IMR-90 (cell line): ENCODE measurements around the gene DCAF11. TPM values are rescaled to one million over a fixed set of nuclear protein-coding genes. Genes with fewer than 3 reads are reported as not detected.

ENCODE experiments used
- ATAC-seq: fragments of 200-7000 bp; cut with Tn5 transposase; 2 replicates; pipeline ENCODE4 v1.9.1; 2020; ENCODE audit warnings: low read depth, mild to moderate bottlenecking, moderate library complexity
- BruUV-seq: library from RNA; stranded (reverse); fragments of 400-500 nt; replicated peaks from 2 replicates; lab custom pipeline; 2021; lab: Mats Ljungman, UMichigan
- CTCF ChIA-PET: fragments of 300-600 bp; formaldehyde crosslinking; extraction: SDS; loops from one replicate; lab custom pipeline; 2021; ENCODE audit warnings: antibody characterized with exemption; lab: Yijun Ruan, JAX
- POLR2A ChIA-PET: fragments of 300-600 bp; sonication (Branson Sonifier 250); formaldehyde crosslinking; loops from one replicate; lab custom pipeline; 2022; ENCODE audit warnings: antibody characterized with exemption; ENCODE audit not compliant: unreplicated experiment; lab: Charles Lee
- DNase-seq: peaks from one replicate; pipeline ENCODE4 v3.0.0; 2013
- H2AFZ ChIP-seq: replicated peaks from 2 replicates; pipeline ENCODE3; 2013; ENCODE audit warnings: low read length, mild to moderate bottlenecking; ENCODE audit not compliant: poor library complexity
- H2AK5ac ChIP-seq: 2 replicates; pipeline ENCODE4 v1.6.1; 2013; ENCODE audit warnings: low read depth, low read length, inconsistent platforms
- H2AK9ac ChIP-seq: replicated peaks from 2 replicates; pipeline ENCODE3; 2013; ENCODE audit warnings: mild to moderate bottlenecking, low read depth, low read length, moderate library complexity; ENCODE audit not compliant: poor library complexity
- H2BK120ac ChIP-seq: 2 replicates; pipeline ENCODE4 v1.6.1; 2013; ENCODE audit warnings: low read depth, low read length, inconsistent platforms
- H2BK15ac ChIP-seq: 3 replicates; pipeline ENCODE4 v1.6.1; 2013; ENCODE audit warnings: low read depth, low read length, inconsistent platforms
- H2BK20ac ChIP-seq: 2 replicates; pipeline ENCODE4 v1.6.1; 2013; ENCODE audit warnings: low read depth, mild to moderate bottlenecking, inconsistent platforms, low read length, moderate library complexity
- H2BK5ac ChIP-seq: 2 replicates; pipeline ENCODE4 v1.6.1; 2013; ENCODE audit warnings: mild to moderate bottlenecking, low read depth, low read length, inconsistent platforms; ENCODE audit not compliant: poor library complexity, severe bottlenecking
- H3K14ac ChIP-seq: replicated peaks from 2 replicates; pipeline ENCODE4 v1.6.1; 2013; ENCODE audit warnings: low read depth, low read length, inconsistent platforms
- H3K18ac ChIP-seq: 2 replicates; pipeline ENCODE4 v1.6.1; 2013; ENCODE audit warnings: low read depth, low read length, control low read depth
- H3K23ac ChIP-seq: 2 replicates; pipeline ENCODE4 v1.6.1; 2013; ENCODE audit warnings: low read depth, low read length, inconsistent platforms
- H3K27ac ChIP-seq: 2 replicates; pipeline ENCODE4 v1.5.1; 2013; ENCODE audit warnings: mild to moderate bottlenecking, control low read depth, low read length; ENCODE audit not compliant: insufficient read depth
- H3K27me3 ChIP-seq: 2 replicates; pipeline ENCODE4 v1.6.1; 2013; ENCODE audit warnings: low read length; ENCODE audit not compliant: control insufficient read depth, insufficient read depth
- H3K36me3 ChIP-seq: 2 replicates; pipeline ENCODE4 v1.6.1; 2013; ENCODE audit warnings: low read length, mixed read lengths; ENCODE audit not compliant: control insufficient read depth, insufficient read depth
- H3K4ac ChIP-seq: 2 replicates; pipeline ENCODE4 v1.6.1; 2013; ENCODE audit warnings: low read depth, low read length, inconsistent platforms
- H3K4me1 ChIP-seq: 2 replicates; pipeline ENCODE4 v1.6.1; 2013; ENCODE audit warnings: low read length, mixed read lengths; ENCODE audit not compliant: control insufficient read depth, insufficient read depth
- H3K4me2 ChIP-seq: 2 replicates; pipeline ENCODE4 v1.6.1; 2013; ENCODE audit warnings: low read depth, mild to moderate bottlenecking, control low read depth, low read length, moderate library complexity
- H3K4me3 ChIP-seq: 2 replicates; pipeline ENCODE4 v1.5.1; 2013; ENCODE audit warnings: low read depth, mild to moderate bottlenecking, control low read depth, low read length, moderate library complexity; ENCODE audit not compliant: insufficient read depth
- H3K56ac ChIP-seq: 2 replicates; pipeline ENCODE4 v1.6.1; 2013; ENCODE audit warnings: low read length, inconsistent platforms; ENCODE audit not compliant: insufficient read depth; ENCODE audit errors: extremely low read depth
- H3K79me1 ChIP-seq, 2 experiments: 2 replicates each; pipeline ENCODE4 v1.6.1; 2013; ENCODE audit warnings: low read length in 2 of 2, inconsistent platforms in 1 of 2, low read depth in 1 of 2
- H3K9ac ChIP-seq: 2 replicates; pipeline ENCODE4 v1.6.1; 2013; ENCODE audit warnings: low read depth, low read length, control low read depth
- H3K9me1 ChIP-seq: 2 replicates; pipeline ENCODE4 v1.6.1; 2013; ENCODE audit warnings: low read length, inconsistent platforms; ENCODE audit not compliant: insufficient read depth
- H3K9me3 ChIP-seq: 2 replicates; pipeline ENCODE4 v1.6.1; 2013; ENCODE audit warnings: low read length; ENCODE audit not compliant: control insufficient read depth, insufficient read depth
- H4K20me1 ChIP-seq: 2 replicates; pipeline ENCODE4 v1.6.1; 2013; ENCODE audit warnings: low read length, inconsistent platforms; ENCODE audit not compliant: insufficient read depth
- H4K5ac ChIP-seq: 2 replicates; pipeline ENCODE4 v1.6.1; 2013; ENCODE audit warnings: mild to moderate bottlenecking, low read depth, low read length, control low read depth
- H4K8ac ChIP-seq, 2 experiments: 2 replicates each; pipeline ENCODE4 v1.6.1; 2013; ENCODE audit warnings: low read depth in 2 of 2, low read length in 2 of 2, control low read depth in 1 of 2, inconsistent platforms in 1 of 2
- H4K91ac ChIP-seq: 2 replicates; pipeline ENCODE4 v1.6.1; 2013; ENCODE audit warnings: low read depth, low read length, inconsistent platforms; ENCODE audit not compliant: insufficient read depth
- CEBPB ChIP-seq: IDR thresholded peaks from 2 replicates; pipeline ENCODE4 v1.6.1; 2012; ENCODE audit warnings: low read depth, low read length, improper control_type of control experiment
- CHD1 ChIP-seq: IDR thresholded peaks from 2 replicates; pipeline ENCODE4 v1.6.1; 2012; ENCODE audit warnings: low read depth, low read length, improper control_type of control experiment
- MAFK ChIP-seq: IDR thresholded peaks from 2 replicates; pipeline ENCODE4 v1.6.1; 2012; ENCODE audit warnings: low read depth, low read length, improper control_type of control experiment
- MAZ ChIP-seq: IDR thresholded peaks from 2 replicates; pipeline ENCODE4 v1.6.1; 2012; ENCODE audit warnings: low read depth, mild to moderate bottlenecking, low read length, improper control_type of control experiment, moderate library complexity, borderline replicate concordance
- NFE2L2 ChIP-seq: fragments of 150-350 bp; IDR thresholded peaks from 2 replicates; pipeline ENCODE4 v1.6.1; 2016; ENCODE audit warnings: low read depth, mild to moderate bottlenecking, low read length
- POLR2A ChIP-seq: IDR thresholded peaks from 2 replicates; pipeline ENCODE4 v1.6.1; 2012; ENCODE audit warnings: mild to moderate bottlenecking, low read depth, low read length
- RAD21 ChIP-seq: IDR thresholded peaks from 2 replicates; pipeline ENCODE4 v1.6.1; 2012; ENCODE audit warnings: low read length, improper control_type of control experiment
- RCOR1 ChIP-seq: IDR thresholded peaks from 2 replicates; pipeline ENCODE4 v1.6.1; 2012; ENCODE audit warnings: mild to moderate bottlenecking, low read length, improper control_type of control experiment; ENCODE audit not compliant: insufficient replicate concordance
- RFX5 ChIP-seq: IDR thresholded peaks from 2 replicates; pipeline ENCODE4 v1.8.0; 2012; ENCODE audit warnings: low read depth, mild to moderate bottlenecking, low read length, moderate library complexity
- WGBS, 2 experiments: methylation state at CpG; one replicate each; pipeline versions ENCODE4 v1.1.5 to v1.1.7; 2013; ENCODE audit warnings: missing lambda C conversion rate in 2 of 2; ENCODE audit not compliant: insufficient read length in 1 of 2; ENCODE audit errors: extremely low coverage in 2 of 2; 5-methylcytosine and 5-hydroxymethylcytosine counted together
- dilution Hi-C: fragments of 300-500 bp; cut with HindIII; formaldehyde crosslinking; loops from one replicate; pipeline ENCODE4 v1.14.3; 2018; ENCODE audit warnings: low sequenced_read_pairs; ENCODE audit not compliant: unreplicated experiment
- in situ Hi-C: fragments of 300-500 bp; cut with MboI; formaldehyde crosslinking; loops from 3 replicates; pipeline ENCODE4 v1.14.3; 2019; ENCODE audit warnings: low sequenced_read_pairs, inconsistent platforms, mixed read lengths
- intact Hi-C: fragments of 100-400 bp; cut with micrococcal nuclease; formaldehyde crosslinking; loops from 2 replicates; pipeline ENCODE4 v1.10.0; 2022
- polyA plus RNA-seq, 3 experiments: library from polyadenylated mRNA; depleted of rRNA; stranded (reverse); fragments of >200 nt; gene quantifications; 2 replicates each; pipeline ENCODE4 v1.2.3, GENCODE V29; 2012; ENCODE audit warnings: low replicate concordance in 1 of 3
- total RNA-seq: library from RNA; depleted of rRNA; stranded (reverse); fragments of >200 nt; gene quantifications from 2 replicates; pipeline ENCODE4 v1.2.3, GENCODE V29; 2012

The DCAF11 gene
- total and polyA plus RNA-seq, 2 of the 4 experiments (the other 2 are of a cell fraction) = 21.0 to 52.0 TPM

GRCh38 chr14:24141097-24141880 is 26.7 kb downstream of the DCAF11 start, which contains the start of gene EMC9 (continued):
- TF ChIP-seq RCOR1 = no peak
- no peak for TF ChIP-seq CEBPB
- peak; percentile 78 for TF ChIP-seq RFX5
- peak; percentile 84 for TF ChIP-seq POLR2A
- TF ChIP-seq NFE2L2 = no peak
- 0 out of 2 replicates have a peak, but pooled peaks have one; percentile 10 for TF ChIP-seq MAFK

DNA sequence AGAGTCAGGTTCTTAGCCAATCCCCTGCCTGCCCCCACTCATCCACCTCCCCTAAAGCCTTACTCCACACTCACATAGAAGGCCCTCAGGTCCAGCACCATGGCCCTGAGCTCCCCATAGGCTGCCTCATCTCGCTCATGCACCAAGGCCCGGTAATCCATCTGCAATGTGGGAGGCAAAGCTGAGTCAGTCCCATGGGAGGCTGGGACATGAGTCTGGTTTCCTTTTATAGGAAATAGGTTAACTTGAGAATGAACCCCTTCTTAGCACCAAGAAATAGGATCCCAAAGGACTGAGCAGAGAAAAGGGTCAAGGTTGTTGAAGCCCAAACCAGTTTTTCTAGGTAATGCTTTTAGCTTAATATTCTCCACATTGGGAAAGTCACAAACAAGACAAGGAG is 28.9 kb downstream of the DCAF11 start:
- H3K9ac ChIP-seq = no peak overlapping the region
- ATAC-seq (no peak), DNase-seq (peak; percentile 51)
- dilution Hi-C loops (no loop called here), intact Hi-C loops (no loop called here), in situ Hi-C loops (loop anchor here (25.0 kb wide), 2 partner anchors 831 to 1056 kb away; partner anchors contain the start of genes ACIN1, BCL2L2, C14orf119 and PABPN1)
- no peak overlapping the region for H3K18ac ChIP-seq
- H2AK5ac ChIP-seq = no peak overlapping the region
- H3K56ac ChIP-seq = no peak overlapping the region
- no peak overlapping the region for H2BK15ac ChIP-seq
- BruUV-seq = no TSS peak
- peaks cover 13% of the 10 kb centered on the region for H3K4me1 ChIP-seq
- H2BK5ac ChIP-seq = no peak overlapping the region
- peak overlapping the region; percentile 66; the same call in 1 of the 2 replicates for H3K4ac ChIP-seq
- H2BK120ac ChIP-seq = no peak overlapping the region
- no peak overlapping the region for H3K4me2 ChIP-seq
- H3K36me3 ChIP-seq = peaks cover 11% of the 10 kb centered on the region
- no peak overlapping the region for H4K8ac ChIP-seq
- H4K91ac ChIP-seq = no peak overlapping the region
- POLR2A ChIA-PET = no interaction called here
- no peak overlapping the region for H3K14ac ChIP-seq
- H3K4me3 ChIP-seq = no peak overlapping the region
- no CpG with 5 or more reads among the region's 2 CpGs for WGBS, 2 experiments
- H4K20me1 ChIP-seq = peaks cover 16% of the 10 kb centered on the region
- peaks cover 33 to 68% of the 10 kb centered on the region in 2 experiments for H3K79me1 ChIP-seq
- CTCF ChIA-PET = no interaction called here
- H2BK20ac ChIP-seq = peak overlapping the region; percentile 29; the same call in 1 of the 2 replicates
- H3K27me3 ChIP-seq = no peaks in the 10 kb centered on the region
- no peak overlapping the region for H3K27ac ChIP-seq
- H2AFZ ChIP-seq = peak overlapping the region; percentile 24
- no peaks in the 10 kb centered on the region for H3K9me3 ChIP-seq
- no peak for TF ChIP-seq NFE2L2
- TF ChIP-seq MAZ = no peak
- TF ChIP-seq CEBPB = no peak
- TF ChIP-seq RAD21 = no peak
- TF ChIP-seq CHD1 = no peak
- TF ChIP-seq RFX5 = no peak
- H2AK9ac ChIP-seq = no peak overlapping the region
- no peak overlapping the region for H4K5ac ChIP-seq
- H3K23ac ChIP-seq = no peak overlapping the region
- peaks cover 19% of the 10 kb centered on the region for H3K9me1 ChIP-seq
